Keratinocyte (primary cell): Measurements from ENCODE around the gene KMT2C.

Source experiments
- EZH2 ChIP-seq: IDR thresholded peaks from one replicate; pipeline ENCODE4 v1.6.1; 2012; ENCODE audit warnings: inconsistent platforms, mild to moderate bottlenecking, low read length, moderate library complexity
- TF ChIP-seq, protein P1 (sequence below), 3 experiments: IDR thresholded peaks in 1 of 3; conservative IDR thresholded peaks in 1 of 3; optimal IDR thresholded peaks in 1 of 3; 2 replicates in 2 of 3; 3 replicates in 1 of 3; pipeline versions ENCODE3 to v1.5.1; 2011; ENCODE audit warnings: low read length in 3 of 3, mild to moderate bottlenecking in 3 of 3, moderate library complexity in 2 of 3, control low read depth in 1 of 3, inconsistent platforms in 1 of 3; ENCODE audit not compliant: insufficient read depth in 2 of 3; ENCODE audit errors: extremely low read depth in 1 of 3

DNA sequence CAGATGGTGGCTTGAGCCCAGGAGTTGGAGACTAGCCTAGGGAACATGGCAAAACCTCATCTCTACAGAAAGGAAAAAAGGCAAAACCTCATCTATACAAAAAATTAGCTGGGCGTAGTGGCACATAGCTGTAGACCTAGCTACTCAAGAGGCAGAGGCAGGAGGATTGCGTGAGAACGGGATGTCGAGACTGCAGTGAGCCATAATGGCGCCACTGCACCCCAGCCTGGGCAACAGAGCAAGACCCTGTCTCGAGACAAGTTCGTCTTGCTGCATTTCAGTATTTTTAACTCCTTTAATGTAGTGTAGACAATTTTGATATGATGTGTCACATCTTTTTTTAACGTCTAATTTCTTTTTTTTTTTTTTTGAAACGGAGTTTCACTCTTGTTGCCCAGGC lies 31.4 kb upstream of the KMT2C start:
- TF ChIP-seq, protein P1, sequence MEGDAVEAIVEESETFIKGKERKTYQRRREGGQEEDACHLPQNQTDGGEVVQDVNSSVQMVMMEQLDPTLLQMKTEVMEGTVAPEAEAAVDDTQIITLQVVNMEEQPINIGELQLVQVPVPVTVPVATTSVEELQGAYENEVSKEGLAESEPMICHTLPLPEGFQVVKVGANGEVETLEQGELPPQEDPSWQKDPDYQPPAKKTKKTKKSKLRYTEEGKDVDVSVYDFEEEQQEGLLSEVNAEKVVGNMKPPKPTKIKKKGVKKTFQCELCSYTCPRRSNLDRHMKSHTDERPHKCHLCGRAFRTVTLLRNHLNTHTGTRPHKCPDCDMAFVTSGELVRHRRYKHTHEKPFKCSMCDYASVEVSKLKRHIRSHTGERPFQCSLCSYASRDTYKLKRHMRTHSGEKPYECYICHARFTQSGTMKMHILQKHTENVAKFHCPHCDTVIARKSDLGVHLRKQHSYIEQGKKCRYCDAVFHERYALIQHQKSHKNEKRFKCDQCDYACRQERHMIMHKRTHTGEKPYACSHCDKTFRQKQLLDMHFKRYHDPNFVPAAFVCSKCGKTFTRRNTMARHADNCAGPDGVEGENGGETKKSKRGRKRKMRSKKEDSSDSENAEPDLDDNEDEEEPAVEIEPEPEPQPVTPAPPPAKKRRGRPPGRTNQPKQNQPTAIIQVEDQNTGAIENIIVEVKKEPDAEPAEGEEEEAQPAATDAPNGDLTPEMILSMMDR (optimal IDR thresholded peaks at IDR 0.05 in 1 of 3, IDR thresholded peaks at IDR 0.05 in 1 of 3, conservative IDR thresholded peaks at IDR 0.05 in 1 of 3; ENCODE audit: extremely low read depth in 1 of 3, insufficient read depth in 2 of 3, low read length in 3 of 3): no peak
- no peak for TF ChIP-seq EZH2
